ENCODE data around the gene ADAM8. TPM values are rescaled to one million over a fixed set of nuclear protein-coding genes. Genes with fewer than 3 reads are reported as not detected.

Gene ADAM8
- total and polyA plus RNA-seq, 2 donors (not counting 1 experiment from before 2014, with no cell fraction given): 116 to 196 TPM

- no peak overlapping the region for H3K4me3 Mint-ChIP-seq
- POLR2A ChIA-PET: no interaction called here
- Histone ChIP-seq H4K20me1 (ENCODE audit: control insufficient read depth, insufficient read depth, low read length, poor library complexity, severe bottlenecking) (no peaks in the 10 kb centered on the region), H3K27me3 (replicated peaks in 1 of 4; ENCODE audit: control extremely low read depth in 1 of 4, control insufficient read depth in 3 of 4, insufficient read depth in 4 of 4, low read length in 3 of 4) (peaks cover 0 to 9% (median under 1%) of the 10 kb centered on the region in 4 experiments), H3K9me3 (ENCODE audit: control extremely low read depth in 1 of 3, control insufficient read depth in 2 of 3, insufficient read depth in 1 of 3, low read length in 2 of 3) (peaks cover 0 to 4% (median 0%) of the 10 kb centered on the region in 3 donors), H3K4me1 (ENCODE audit: control insufficient read depth in 2 of 2, insufficient read depth in 2 of 2, low read length in 2 of 2) (no peaks in the 10 kb centered on the region), H3K36me3 (replicated peaks in 1 of 2; ENCODE audit: control extremely low read depth in 1 of 2, control insufficient read depth in 1 of 2, extremely low read depth in 1 of 2, insufficient read depth in 2 of 2, low read length in 1 of 2) (no peaks in the 10 kb centered on the region), H3K27ac (ENCODE audit: low read length in 2 of 2) (no peak overlapping the region), H2AFZ (ENCODE audit: insufficient read depth, low read depth, low read length, poor library complexity, severe bottlenecking) (no peak overlapping the region), H3K9ac (ENCODE audit: low read length) (no peak overlapping the region), H3K4me2 (replicated peaks; ENCODE audit: low read depth, low read length, poor library complexity, severe bottlenecking) (no peak overlapping the region), H3K79me2 (ENCODE audit: control insufficient read depth, insufficient read depth, low read length) (no peaks in the 10 kb centered on the region), H3K4me3 (ENCODE audit: control extremely low read depth in 1 of 5, extremely low read depth in 1 of 5, insufficient read depth in 1 of 5, low read depth in 2 of 5, low read length in 4 of 5) (no peak overlapping the region)
- TF ChIP-seq EZH2 (IDR thresholded peaks at IDR 0.05; ENCODE audit: borderline replicate concordance, insufficient read depth, low read depth, low read length, poor library complexity, severe bottlenecking) (no peak), CTCF (IDR thresholded peaks at IDR 0.05) (no peak)
- intact Hi-C loops (cut with micrococcal nuclease): no loop called here
- DNase-seq (no peak), ATAC-seq (ENCODE audit: low read depth) (no peak)
- H3K4me1 Mint-ChIP-seq: no peaks in the 10 kb centered on the region
- peaks cover 17% of the 10 kb centered on the region for H3K27me3 Mint-ChIP-seq
- no peak overlapping the region for H3K27ac Mint-ChIP-seq
- 84% methylated on average over 28 of the region's 28 CpGs for WGBS (ENCODE audit: insufficient coverage)
- H3K9me3 Mint-ChIP-seq (ENCODE audit: insufficient read depth): no peaks in the 10 kb centered on the region
- CTCF ChIA-PET: no interaction called here
Observed at GRCh38 chr10:133214468-133215410, 61.9 kb downstream of the ADAM8 start.
